ENCODE measurements around the gene SLC7A7.
"Not testable (repeated sequence)": the region's sequence is repeated elsewhere in the genome, so short reads cannot be mapped to it uniquely, and the experiment has no call there.

Gene SLC7A7

GRCh38 chr14:22843123-22843925 lies 28.1 kb upstream of the SLC7A7 start:
- DNase-seq = no peak

GRCh38 chr14:22842211-22843122 lies 27.2 kb upstream of the SLC7A7 start:
- no peak for DNase-seq

DNA sequence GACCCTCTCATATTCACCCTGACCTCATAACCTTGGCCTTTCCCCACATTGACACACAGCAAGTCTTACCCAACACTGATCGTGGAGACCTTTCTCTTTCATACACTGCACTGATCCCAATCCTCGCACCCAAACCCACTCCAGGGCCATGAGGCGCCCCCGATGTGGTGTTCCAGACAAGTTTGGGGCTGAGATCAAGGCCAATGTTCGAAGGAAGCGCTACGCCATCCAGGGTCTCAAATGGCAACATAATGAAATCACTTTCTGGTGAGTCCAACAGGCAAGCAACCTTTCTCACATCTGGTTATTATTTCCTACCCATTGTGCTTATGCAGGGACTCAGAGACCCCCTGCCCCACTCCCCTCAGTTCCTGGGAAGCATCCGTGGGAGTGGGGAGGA lies 26.5 kb upstream of the SLC7A7 start:
- no peak for DNase-seq

- DNase-seq = no peak
Measured at GRCh38 chr14:22841311-22841710, 26.1 kb upstream of the SLC7A7 start.

GRCh38 chr14:22839159-22839779 lies 24.0 kb upstream of the SLC7A7 start:
- no peak for DNase-seq

DNA sequence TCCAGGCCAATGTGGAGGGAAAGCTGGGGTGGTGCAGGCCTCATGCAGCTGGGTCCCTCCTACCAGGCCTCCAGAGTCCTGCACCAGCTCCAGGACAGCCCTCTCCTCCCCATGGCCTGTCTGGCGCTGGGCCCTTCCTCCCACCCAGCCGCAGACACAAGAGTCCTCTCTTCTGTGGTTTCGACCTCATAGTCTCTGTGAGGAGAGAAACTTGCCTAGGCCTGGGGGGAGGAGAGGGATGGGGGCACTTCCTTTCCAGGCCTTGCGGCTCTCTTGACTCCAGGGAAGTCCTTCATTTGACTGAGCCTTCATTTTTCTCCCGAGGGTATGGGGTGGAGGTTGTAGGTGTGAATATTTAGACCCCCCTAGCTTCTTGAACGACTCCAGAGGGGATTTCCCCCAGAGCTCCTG lies 23.4 kb upstream of the SLC7A7 start:
- no peak for DNase-seq

DNA sequence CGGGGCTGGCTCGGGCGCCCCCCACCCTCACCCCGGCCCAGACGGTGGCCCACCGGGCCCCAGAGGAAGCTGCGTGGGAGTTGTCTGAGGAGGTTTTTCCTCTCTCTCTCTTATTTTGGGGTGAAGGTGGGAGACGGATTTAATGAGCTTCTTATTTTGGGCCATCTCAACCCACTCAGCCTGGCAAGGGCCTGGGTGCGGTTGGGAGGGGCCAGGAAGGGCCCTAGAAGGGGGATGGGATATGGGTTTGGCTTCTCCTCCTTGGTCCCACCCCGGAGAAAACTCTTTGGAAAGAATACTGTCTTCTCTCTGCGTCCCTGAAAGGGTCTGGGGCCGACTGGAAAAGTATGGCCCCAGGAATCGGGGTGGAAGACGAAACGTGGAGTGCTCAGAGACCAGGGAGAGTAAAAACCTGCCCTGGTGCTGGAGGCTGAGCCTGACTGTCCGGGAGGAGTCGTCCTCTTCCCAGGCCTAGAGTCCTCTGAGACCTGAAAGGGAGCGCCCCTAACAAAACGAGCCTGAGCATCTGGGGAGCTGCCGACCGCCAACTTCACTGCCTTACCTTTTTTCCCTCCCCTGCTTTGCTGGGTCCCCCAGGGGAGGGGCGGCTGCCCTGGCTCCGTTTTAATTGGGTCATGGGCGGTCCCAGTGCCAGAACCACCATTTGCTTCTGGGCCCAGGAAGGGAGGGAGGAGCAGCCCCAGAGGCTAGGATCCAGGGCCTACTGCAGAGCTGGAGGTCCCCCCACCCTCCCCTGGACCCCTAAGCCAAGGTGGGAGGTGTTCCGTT lies 22.7 kb upstream of the SLC7A7 start:
- DNase-seq = no peak

DNA sequence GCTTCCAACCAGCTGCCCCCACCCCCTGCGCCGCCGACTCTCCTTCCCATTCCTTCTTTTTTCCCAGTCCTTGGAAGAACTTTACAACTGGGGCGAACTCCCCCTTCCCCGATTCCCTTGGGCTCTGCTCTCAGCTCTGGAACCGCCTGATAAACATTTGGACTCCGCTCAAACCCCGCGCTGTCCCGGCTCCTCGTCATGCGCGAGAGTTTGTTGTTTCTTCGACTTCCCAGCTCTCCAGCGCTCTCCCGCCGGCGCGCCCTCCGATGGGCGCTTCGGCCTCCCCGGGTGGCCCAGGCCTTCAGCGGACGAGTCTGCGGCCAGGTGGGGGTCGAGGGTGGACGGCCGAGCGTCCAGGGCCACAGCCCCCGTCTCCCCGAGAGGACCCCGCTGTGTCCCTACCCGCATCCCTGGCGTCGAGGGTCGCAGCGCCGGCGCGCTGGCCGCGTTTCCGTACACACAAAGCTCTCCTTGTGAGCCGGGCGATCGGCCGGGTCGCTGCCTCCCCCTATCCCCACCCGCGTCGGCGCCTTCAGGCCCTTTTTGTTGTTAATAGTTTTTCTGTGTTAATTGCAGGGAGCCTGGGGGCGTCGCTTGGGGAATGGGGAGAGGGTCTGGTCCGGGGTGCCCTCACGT lies 22.0 kb upstream of the SLC7A7 start:
- peak; percentile 52 for DNase-seq

- DNase-seq = peak; percentile 68
Measured at GRCh38 chr14:22836301-22837113, 21.3 kb upstream of the SLC7A7 start, which contains the start of gene MMP14. Gene MMP14, plus strand, starts transcription at chr14:22836585. Its CDS starts 233 bp downstream, at chr14:22836818.

DNA sequence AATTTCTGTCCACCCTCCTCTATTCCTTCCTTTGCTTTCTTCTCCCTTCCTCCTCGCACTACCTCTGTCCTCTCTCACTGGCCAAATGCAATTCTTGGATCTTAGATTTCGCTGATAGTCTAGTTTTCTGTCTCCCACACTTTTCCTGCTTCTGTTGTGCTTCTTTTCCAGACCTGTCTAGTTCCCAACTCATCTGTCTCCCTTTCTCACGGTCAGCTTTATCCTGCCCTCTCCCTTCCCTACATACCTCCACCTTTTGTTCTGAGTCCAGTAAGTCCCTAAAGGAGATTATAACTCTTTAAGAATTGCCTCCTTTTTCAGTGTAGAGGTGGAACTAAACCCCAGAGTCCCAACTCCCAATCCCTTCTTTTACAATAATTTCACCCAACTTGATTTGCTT lies 20.3 kb upstream of the SLC7A7 start:
- no peak for DNase-seq

DNA sequence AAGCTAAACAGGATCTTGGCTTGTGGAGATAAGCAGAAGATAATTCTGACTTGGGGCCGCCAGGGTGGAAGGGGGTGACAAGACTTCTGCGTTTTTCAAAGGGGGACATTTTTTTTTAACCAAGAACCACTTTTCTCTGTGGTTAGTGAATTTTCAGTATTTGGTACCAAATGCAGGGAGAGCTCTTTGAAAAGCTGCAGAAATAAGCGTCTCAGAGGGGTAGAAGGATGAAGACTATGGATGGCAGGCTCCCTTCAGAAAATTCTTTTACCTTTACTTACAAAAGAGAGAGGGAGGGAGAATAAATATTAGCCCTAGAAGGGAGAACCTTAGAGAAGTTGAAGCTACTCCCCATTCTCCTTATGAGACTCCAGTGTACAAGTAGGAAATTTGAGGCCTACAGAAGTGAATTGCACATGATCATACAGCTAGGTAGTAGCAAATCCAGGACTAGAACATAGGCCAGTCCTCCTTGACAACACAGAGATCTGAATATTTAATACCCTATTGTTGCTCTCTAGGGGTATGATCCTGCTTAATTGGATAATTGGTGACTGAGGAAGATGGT lies 15.3 kb upstream of the SLC7A7 start:
- no peak for DNase-seq

GRCh38 chr14:22829661-22830442 lies 14.6 kb upstream of the SLC7A7 start, which contains the start of gene MRPL52:
Gene MRPL52, plus strand, starts transcription at chr14:22829887. Its CDS starts 26 bp downstream, at chr14:22829913.
- peak; percentile 100 for DNase-seq

DNA sequence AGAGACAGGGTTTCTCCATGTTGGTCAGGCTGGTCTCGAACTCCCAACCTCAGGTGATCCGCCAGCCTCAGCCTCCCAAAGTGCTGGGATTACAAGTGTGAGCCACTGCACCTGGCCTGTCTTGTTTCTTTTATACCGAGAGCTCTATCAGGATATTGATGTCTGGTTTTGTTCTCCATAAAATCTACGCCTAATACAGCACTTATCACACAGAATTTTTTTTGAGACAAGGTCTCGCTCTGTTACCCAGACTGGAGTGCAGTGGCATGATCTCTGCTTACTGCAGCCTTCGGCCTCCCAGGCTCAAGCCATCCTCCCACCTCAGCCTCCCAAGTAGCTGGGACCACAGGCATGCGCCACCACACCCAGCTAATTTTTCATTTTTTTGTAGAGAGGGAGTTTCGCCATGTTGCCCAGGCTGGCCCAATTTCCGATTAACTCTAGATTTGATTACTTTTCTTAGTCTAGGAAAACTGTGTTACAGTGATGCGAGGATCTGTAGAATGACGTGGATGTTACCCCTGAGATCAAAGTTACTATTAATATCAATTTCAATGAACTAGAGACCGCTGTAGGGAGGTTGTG lies 13.9 kb upstream of the SLC7A7 start:
- not testable (repeated sequence) for DNase-seq

- DNase-seq = no peak
Measured at GRCh38 chr14:22824711-22825359, 9.6 kb upstream of the SLC7A7 start.

- DNase-seq = no peak
Measured at GRCh38 chr14:22822571-22823098, 7.4 kb upstream of the SLC7A7 start.

DNA sequence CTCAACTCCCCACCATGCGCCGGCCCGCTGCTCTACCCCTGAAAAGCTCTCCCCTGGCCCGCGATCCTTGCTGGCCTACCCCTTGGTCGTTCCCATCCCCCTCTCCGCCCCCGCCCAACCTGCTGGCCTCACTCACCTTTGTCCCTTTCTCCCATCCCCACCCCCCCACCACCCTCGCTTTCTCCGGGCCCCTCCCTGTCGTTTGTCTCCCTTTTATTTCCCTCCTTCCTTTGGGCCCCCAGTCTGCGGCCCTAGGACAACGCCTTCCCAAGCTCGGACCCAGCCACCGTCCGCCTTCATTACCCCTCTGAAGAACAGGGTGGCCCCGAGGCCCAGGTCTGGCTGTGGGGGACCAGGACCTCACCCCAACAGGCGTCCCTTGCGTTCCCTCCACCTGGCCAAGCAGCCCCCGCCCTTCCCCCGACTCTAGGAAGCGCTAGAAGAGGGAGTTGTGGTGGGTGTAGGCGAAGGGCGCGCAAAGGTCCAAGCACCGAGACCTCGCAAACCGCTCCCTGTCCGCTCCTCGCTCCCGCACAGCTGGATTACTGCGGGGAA lies 6.9 kb upstream of the SLC7A7 start:
- no peak for DNase-seq

- no peak for DNase-seq
Measured at GRCh38 chr14:22821193-22822015, 6.2 kb upstream of the SLC7A7 start.

Measured in NCI-H2171 treated with DMSO at 0.1 percent for 48 hours (cell line).